GM18909 (cell line): ENCODE measurements around the gene CITED2.

Experiments
- ATAC-seq: cut with Tn5 transposase; IDR thresholded peaks from one replicate; pipeline ENCODE4 v1.9.1; 2021; ENCODE audit warnings: mild to moderate bottlenecking; ENCODE audit not compliant: unreplicated experiment, poor library complexity

CITED2 gene

GRCh38 chr6:139388384-139388783 lies 13.9 kb upstream of the CITED2 start:
- ATAC-seq, result no peak

- no peak for ATAC-seq
Observed at GRCh38 chr6:139386404-139386803, 12.0 kb upstream of the CITED2 start.

- no peak for ATAC-seq
Observed at GRCh38 chr6:139381216-139381865, 6.9 kb upstream of the CITED2 start.

- no peak for ATAC-seq
Observed at GRCh38 chr6:139380611-139381010, 6.2 kb upstream of the CITED2 start.

GRCh38 chr6:139380168-139380567 lies 5.7 kb upstream of the CITED2 start:
- ATAC-seq, result no peak

- ATAC-seq, result no peak
Observed at GRCh38 chr6:139378882-139379341, 4.5 kb upstream of the CITED2 start.

- no peak for ATAC-seq
Observed at GRCh38 chr6:139378226-139378625, 3.8 kb upstream of the CITED2 start.

GRCh38 chr6:139376604-139377218 lies 2.3 kb upstream of the CITED2 start:
- no peak for ATAC-seq

- no peak for ATAC-seq
Observed at GRCh38 chr6:139376017-139376330, 1.5 kb upstream of the CITED2 start.

GRCh38 chr6:139375226-139376016 lies 973 bp upstream of the CITED2 start:
- peak; percentile 60 for ATAC-seq

GRCh38 chr6:139373928-139374356 lies 506 bp downstream of the CITED2 start:
- ATAC-seq, result peak; percentile 11

GRCh38 chr6:139373154-139373927 lies 1.1 kb downstream of the CITED2 start:
- peak; percentile 31 for ATAC-seq

- no peak for ATAC-seq
Observed at GRCh38 chr6:139372326-139373153, 1.9 kb downstream of the CITED2 start.

- ATAC-seq, result no peak
Observed at GRCh38 chr6:139371421-139372203, 2.8 kb downstream of the CITED2 start.

GRCh38 chr6:139370999-139371345 lies 3.5 kb downstream of the CITED2 start:
- no peak for ATAC-seq

- no peak for ATAC-seq
Observed at GRCh38 chr6:139370283-139370998, 4.0 kb downstream of the CITED2 start.

- no peak for ATAC-seq
Observed at GRCh38 chr6:139369568-139370282, 4.7 kb downstream of the CITED2 start.

- ATAC-seq, result no peak
Observed at GRCh38 chr6:139369068-139369467, 5.4 kb downstream of the CITED2 start.
